ENCODE measurements around the gene UBASH3B. TPM values are rescaled to one million over a fixed set of nuclear protein-coding genes. Genes with fewer than 3 reads are reported as not detected.

UBASH3B gene
- total and polyA plus RNA-seq, 2 of the 13 experiments (the other 11 are each of a cell fraction or from before 2014, with no cell fraction given), result 4.4 to 7.6 TPM

GRCh38 chr11:122789907-122790306, 134.4 kb downstream of the UBASH3B start:
- Histone ChIP-seq H4K20me1 (ENCODE audit: insufficient read depth, low read length) (no peaks in the 10 kb centered on the region), H2AFZ (ENCODE audit: low read length) (no peak overlapping the region), H3K27ac (ENCODE audit: extremely low read length, insufficient read depth, low read length) (no peak overlapping the region), H3K9ac (ENCODE audit: insufficient read depth, low read depth, low read length) (no peak overlapping the region), H3K4me1 (ENCODE audit: insufficient read depth, low read length) (no peaks in the 10 kb centered on the region), H3K4me3 (replicated peaks in 1 of 3; ENCODE audit: insufficient read depth in 1 of 3, low read depth in 2 of 3, low read length in 3 of 3) (no peak overlapping the region), H3K4me2 (ENCODE audit: low read depth, low read length) (no peak overlapping the region), H3K9me3 (ENCODE audit: low read length) (no peaks in the 10 kb centered on the region), H3K79me2 (ENCODE audit: insufficient read depth, low read length) (no peaks in the 10 kb centered on the region), H3K36me3 (replicated peaks in 1 of 2; ENCODE audit: control insufficient read depth in 1 of 2, insufficient read depth in 2 of 2, low read length in 2 of 2) (peaks cover 3 to 7% of the 10 kb centered on the region in 2 experiments; a peak in 3 of 5 replicates), H3K27me3 (ENCODE audit: control insufficient read depth in 1 of 2, insufficient read depth in 2 of 2, low read length in 2 of 2) (no peaks in the 10 kb centered on the region)
- no TSS peak for BruUV-seq (replicated peaks)
- no peak for DNase-seq (ENCODE audit: low spot score)
- no peak for TF ChIP-seq NFIB (CRISPR knock-in tag; IDR thresholded peaks at IDR 0.05; ENCODE audit: borderline replicate concordance)
- TF ChIP-seq ZNF784 (CRISPR knock-in tag; IDR thresholded peaks at IDR 0.05; ENCODE audit: borderline replicate concordance), result no peak
- TF ChIP-seq HHEX (CRISPR knock-in tag; IDR thresholded peaks at IDR 0.05), result no peak
- TF ChIP-seq TFDP1 (CRISPR knock-in tag; IDR thresholded peaks at IDR 0.05; ENCODE audit: borderline replicate concordance), result no peak
- no peak for TF ChIP-seq FOXC1 (CRISPR knock-in tag; IDR thresholded peaks at IDR 0.05; ENCODE audit: borderline replicate concordance)
- no peak for TF ChIP-seq BATF2 (CRISPR knock-in tag; IDR thresholded peaks at IDR 0.05)
- TF ChIP-seq IRF2 (CRISPR knock-in tag; IDR thresholded peaks at IDR 0.05), result no peak
- TF ChIP-seq KLF15 (CRISPR knock-in tag; IDR thresholded peaks at IDR 0.05; ENCODE audit: borderline replicate concordance), result no peak
- TF ChIP-seq ZKSCAN8 (CRISPR knock-in tag; IDR thresholded peaks at IDR 0.05; ENCODE audit: borderline replicate concordance), result no peak
- TF ChIP-seq ZSCAN20 (CRISPR knock-in tag; IDR thresholded peaks at IDR 0.05; ENCODE audit: borderline replicate concordance), result no peak
- no peak for TF ChIP-seq MATR3 (CRISPR knock-in tag; IDR thresholded peaks at IDR 0.05)
- TF ChIP-seq ZHX2 (IDR thresholded peaks at IDR 0.05; ENCODE audit: low read depth), result no peak
- no peak for TF ChIP-seq ZHX2 (CRISPR knock-in tag; IDR thresholded peaks at IDR 0.05; ENCODE audit: borderline replicate concordance)
- no peak for TF ChIP-seq ZNF776 (CRISPR knock-in tag; IDR thresholded peaks at IDR 0.05)
- WGBS (ENCODE audit: low lambda C conversion rate), result 89% methylated on average over 3 of the region's 3 CpGs
- intact Hi-C loops (cut with micrococcal nuclease; ENCODE audit: unreplicated experiment) (no loop called here), in situ Hi-C loops (cut with HindIII; ENCODE audit: extremely low pct_ligation_motif_present, low pct_unique_long_range_greater_than_20kb) (no loop called here)
- ChIA-PET POLR2A (no interaction called here), CTCF (ENCODE audit: low intra/inter-chr PET ratio, low total read pairs) (no interaction called here)
- FAIRE-seq, result no peak
- ATAC-seq, result no peak

All from HepG2 (cell line).